ENCODE data around the gene ZACN.

ZACN gene

DNA sequence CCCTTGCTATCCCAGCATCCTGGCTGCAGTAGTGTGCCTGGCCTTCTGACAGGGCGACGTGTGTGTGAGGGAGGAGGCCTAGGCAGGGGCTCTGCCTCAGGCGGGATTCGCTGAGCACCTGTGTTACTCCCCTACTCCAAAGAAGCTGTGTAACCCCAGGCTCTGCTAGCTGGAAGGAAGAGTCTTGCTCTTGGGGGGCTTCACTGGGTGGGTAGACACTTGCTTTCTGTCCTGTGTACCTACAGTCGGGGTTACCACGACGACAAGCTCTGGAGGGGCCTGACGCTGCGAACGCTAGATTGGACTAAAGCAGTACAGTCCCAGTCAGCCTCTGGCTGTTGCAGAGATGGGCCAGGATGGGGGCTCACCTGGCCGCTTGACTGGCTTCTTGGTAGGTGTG lies 15.1 kb downstream of the ZACN start:
- no peak for DNase-seq (ENCODE audit: low read depth)
- TF ChIP-seq, protein P1, sequence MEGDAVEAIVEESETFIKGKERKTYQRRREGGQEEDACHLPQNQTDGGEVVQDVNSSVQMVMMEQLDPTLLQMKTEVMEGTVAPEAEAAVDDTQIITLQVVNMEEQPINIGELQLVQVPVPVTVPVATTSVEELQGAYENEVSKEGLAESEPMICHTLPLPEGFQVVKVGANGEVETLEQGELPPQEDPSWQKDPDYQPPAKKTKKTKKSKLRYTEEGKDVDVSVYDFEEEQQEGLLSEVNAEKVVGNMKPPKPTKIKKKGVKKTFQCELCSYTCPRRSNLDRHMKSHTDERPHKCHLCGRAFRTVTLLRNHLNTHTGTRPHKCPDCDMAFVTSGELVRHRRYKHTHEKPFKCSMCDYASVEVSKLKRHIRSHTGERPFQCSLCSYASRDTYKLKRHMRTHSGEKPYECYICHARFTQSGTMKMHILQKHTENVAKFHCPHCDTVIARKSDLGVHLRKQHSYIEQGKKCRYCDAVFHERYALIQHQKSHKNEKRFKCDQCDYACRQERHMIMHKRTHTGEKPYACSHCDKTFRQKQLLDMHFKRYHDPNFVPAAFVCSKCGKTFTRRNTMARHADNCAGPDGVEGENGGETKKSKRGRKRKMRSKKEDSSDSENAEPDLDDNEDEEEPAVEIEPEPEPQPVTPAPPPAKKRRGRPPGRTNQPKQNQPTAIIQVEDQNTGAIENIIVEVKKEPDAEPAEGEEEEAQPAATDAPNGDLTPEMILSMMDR (conservative IDR thresholded peaks at IDR 0.05; ENCODE audit: control insufficient read depth, insufficient read depth, low read depth, low read length) = no peak
- H3K4me3 ChIP-seq (ENCODE audit: control insufficient read depth, low read depth, low read length) = no peak overlapping the region

DNA sequence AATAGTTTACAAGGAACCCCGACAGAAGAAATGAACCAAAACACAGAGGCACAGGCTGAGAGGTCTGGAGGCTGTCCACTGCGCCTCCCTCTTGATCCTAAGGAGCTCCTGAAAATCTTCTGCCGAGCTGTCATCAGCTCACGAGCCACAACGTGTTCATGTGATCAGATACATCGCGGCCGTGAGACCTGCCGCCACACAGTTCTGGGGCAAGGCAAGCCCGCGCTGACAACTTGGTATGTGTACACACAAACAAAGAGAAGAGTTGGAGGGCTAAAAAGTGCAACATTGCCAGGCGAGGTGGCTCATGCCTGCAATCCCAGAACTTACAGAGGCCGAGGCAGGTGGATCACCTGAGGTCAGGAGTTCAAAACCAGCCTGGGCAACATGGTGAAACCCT lies 17.0 kb downstream of the ZACN start:
- no peak overlapping the region for H3K4me3 ChIP-seq (ENCODE audit: control insufficient read depth, low read depth, low read length)
- DNase-seq (ENCODE audit: low read depth) = no peak
- TF ChIP-seq, protein P1 (conservative IDR thresholded peaks at IDR 0.05; ENCODE audit: control insufficient read depth, insufficient read depth, low read depth, low read length) = no peak

DNA sequence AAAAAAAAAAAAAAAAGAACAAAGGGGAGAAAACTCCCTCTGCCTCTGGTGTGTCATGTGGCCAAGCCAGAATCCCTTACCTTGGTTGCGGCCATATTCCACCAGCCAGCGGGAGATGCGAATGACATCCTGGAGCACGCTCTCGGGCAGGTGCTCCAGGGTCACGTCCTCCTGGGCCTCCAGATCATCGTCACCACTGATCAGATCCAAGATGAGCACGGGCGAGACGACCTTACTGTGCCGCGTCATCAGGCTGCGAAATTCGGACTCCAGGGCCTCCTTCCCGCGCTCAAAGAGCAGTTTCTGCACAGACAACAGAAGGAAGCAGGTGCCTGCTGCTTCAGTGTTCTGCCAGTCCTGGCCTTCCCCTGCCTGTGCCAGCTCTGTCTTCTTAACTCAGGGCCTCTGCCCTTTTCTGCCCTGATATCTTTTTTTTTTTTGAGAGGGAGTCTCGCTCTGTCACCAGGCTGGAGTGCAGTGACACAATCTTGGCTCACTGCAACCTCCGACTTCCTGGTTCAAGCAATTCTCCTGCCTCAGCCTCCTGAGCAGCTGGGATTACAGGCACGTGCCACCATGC lies 18.8 kb downstream of the ZACN start:
- TF ChIP-seq, protein P1 (conservative IDR thresholded peaks at IDR 0.05; ENCODE audit: control insufficient read depth, insufficient read depth, low read depth, low read length) = no peak
- no peak overlapping the region for H3K4me3 ChIP-seq (ENCODE audit: control insufficient read depth, low read depth, low read length)
- DNase-seq (ENCODE audit: low read depth) = no peak

DNA sequence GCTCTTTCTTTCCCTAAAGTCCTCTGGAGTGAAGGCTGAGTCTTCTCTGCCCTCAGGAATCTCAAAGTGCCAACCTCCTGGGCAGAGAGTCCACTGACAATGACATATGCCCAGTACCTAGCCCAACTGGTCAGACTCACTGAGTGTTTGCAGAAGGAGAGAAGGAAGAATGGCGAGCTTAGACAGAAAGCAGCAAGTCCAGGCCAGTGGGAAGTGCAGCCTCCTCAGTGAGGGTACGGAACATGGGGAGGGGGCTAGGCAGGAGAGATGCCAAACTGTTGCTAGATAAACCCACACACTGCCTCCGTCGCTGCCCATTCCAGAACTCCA lies 23.9 kb downstream of the ZACN start:
- H3K4me3 ChIP-seq (ENCODE audit: control insufficient read depth, low read depth, low read length) = peak overlapping the region; percentile 89
- TF ChIP-seq, protein P1 (conservative IDR thresholded peaks at IDR 0.05; ENCODE audit: control insufficient read depth, insufficient read depth, low read depth, low read length) = no peak
- DNase-seq (ENCODE audit: low read depth) = no peak

DNA sequence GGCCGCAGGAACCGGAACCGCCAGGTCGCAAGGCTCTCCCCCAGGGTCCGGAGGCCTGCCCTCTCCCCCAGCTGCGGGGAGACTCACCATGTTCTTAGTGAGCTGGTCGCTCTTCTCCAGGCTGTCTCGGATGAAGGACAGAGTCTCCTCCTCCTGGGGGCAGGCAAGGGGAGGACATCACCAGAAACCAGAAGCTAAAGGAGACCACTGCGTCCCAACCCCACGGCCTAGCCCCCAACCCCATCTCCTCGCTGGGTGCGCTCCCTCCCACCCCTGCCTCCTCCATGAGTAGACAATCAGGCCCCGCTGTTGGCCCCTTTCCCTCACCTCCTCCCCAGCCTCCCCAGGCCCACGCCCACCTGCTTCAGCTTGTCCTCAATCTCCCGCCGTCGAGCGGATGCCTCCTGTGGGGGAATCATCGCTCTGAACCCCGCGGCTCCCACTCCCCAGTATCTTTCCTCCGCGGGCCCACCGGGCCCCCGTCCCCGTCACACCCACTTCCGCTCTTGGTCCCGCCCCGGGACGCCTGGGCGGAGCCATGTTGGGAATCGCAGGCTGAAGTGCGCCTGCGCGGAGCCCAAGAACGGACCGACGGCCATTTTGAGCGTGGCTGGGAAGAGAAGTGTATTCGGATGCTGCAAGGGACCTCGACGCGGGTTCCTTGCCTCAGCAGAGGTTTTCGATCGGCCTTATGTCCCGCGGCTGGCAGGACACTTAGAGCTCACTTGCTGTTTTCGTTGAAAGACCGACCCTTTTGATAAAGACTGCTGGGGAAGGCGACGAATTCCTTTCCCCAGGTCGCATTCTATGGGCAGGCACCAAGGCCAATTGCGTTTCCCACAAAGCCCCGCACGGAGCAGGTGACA lies 24.5 kb downstream of the ZACN start, which contains the start of gene EXOC7:
Gene EXOC7, minus strand, starts transcription at position 514 of the 866 bp plus-strand sequence. Its CDS starts 95 bp downstream, at position 419.
- peak within 1 kb of the TSS; percentile 89 for H3K4me3 ChIP-seq (ENCODE audit: control insufficient read depth, low read depth, low read length)
- TF ChIP-seq, protein P1 (conservative IDR thresholded peaks at IDR 0.05; ENCODE audit: control insufficient read depth, insufficient read depth, low read depth, low read length) = peak; percentile 9
- peak; percentile 88 for DNase-seq (ENCODE audit: low read depth)

DNA sequence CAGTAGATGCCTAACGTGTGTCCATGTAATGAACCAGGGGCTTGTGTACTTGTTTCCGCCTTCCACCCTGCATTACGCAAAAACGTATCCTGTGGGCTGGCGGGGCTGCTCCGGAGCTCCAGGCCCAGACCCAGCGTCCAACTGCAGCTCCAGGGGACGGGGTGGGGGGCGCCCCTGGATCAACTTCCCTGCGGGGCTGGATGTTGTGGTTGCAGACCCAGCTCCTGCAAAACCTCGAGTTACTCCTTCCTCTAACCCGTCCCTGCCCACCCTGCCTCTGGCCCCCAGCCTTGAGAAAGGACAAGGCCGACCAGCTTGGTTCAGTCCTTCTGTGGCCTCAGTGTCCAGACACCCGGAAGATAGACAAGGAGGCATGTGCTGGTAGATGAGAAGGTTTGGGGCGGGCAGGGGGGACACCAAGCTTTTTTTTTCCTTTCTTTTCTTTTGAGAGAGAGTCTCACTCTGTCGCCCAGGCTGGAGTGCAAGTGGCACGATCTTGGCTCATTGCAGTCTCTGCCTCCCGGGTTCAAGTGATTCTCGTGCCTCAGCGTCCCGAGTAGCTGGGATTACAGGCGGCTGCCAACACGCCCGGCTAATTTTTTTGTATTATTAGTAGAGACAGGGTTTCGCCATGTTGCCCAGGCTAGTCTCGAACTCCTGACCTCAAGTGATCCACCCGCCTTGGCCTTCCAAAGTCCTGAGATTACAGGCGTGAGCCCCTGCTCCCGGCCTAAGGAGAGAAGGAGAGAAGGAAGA lies 25.3 kb downstream of the ZACN start:
- peak overlapping the region; percentile 89 for H3K4me3 ChIP-seq (ENCODE audit: control insufficient read depth, low read depth, low read length)
- DNase-seq (ENCODE audit: low read depth) = no peak
- TF ChIP-seq, protein P1 (conservative IDR thresholded peaks at IDR 0.05; ENCODE audit: control insufficient read depth, insufficient read depth, low read depth, low read length) = no peak
